Limb (tissue), 2 donors: Measurements from ENCODE around the gene PHC3.

Source experiments
- DNase-seq, 2 donors: peaks; one replicate each; pipeline ENCODE4 v3.0.0-alpha.2; 2016; ENCODE audit errors: extremely low spot score in 2 of 2

Gene PHC3

DNA sequence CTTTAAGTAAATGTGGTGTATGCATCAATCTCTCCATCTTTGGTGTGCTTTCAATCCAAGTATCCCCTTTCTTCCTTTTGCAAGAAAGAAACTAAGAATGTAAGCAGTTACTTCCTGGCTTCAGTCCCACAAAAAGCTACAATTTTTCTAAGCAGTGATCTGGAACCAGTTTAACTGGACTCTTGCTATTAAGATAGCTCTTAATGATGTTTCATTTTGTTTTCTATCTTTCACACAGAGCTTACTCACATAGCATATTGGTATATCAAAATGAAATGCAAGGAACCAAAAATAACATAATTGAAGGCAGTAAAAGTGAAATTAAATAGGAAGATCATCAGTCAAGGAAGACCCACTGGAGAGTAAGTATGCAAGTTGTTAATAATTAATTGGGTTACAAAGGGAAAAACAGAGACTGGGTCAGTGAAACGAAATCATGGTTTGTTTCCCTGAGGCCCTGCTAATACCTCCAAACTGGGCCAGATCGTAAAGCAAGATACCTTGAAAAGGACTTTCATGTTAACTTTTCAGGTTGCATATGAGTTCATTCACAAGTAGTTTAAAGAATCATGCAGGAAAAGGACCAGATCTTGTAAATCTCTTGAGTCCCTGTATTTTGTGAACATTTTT is 101.9 kb downstream of the PHC3 start:
- peak in 1 of 2 donors; percentile 2 for DNase-seq

DNA sequence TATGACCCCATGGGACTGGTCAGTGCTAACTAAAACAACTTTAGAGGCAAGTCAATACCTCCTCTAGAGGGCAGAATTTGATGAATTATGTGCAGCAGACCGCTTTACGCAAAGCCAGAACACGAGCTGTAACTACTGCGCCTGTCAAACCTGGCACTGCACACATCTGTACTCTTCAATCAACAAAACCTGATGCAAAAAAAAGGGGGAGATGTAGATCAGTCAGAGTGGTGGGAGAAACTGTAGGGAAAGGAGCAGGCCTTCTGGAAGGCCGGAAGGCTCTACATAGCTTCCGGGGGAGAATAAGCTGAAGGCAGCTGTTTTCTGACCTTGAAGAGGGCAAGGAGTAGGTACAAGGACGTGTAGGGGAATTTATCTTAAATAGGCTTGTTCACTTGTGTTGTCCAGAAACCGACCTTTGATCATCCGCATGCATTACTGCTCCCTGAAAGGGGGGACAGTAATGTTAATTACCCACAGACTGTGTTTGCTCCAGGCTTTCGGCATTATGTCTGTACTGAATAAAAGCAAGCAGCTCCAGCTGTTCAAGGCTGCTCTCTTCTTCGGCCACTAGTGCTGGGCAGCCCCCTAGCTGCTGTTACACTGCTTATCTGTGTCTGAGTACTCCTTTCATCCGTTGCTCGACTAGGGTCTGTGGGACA is 102.8 kb downstream of the PHC3 start:
- no peak for DNase-seq

DNA sequence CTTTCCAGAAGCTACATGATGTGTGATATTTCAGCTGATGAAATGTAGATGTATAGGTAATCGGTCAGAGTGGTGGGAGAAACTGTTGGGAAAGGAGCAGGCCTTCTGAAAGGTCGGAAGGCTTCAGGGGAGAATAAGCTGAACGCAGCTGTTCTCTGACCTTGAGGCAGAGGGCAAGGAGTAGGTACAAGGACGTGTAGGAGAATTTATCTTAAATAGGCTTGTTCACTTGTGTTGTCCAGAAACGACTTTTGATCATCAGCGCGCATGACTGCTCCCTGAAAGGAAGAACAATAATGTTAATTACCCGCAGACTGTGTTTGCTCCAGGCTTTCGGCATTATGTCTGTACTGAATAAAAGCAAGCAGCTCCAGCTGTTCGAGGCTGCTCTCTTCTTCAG is 104.2 kb downstream of the PHC3 start:
- no peak for DNase-seq

DNA sequence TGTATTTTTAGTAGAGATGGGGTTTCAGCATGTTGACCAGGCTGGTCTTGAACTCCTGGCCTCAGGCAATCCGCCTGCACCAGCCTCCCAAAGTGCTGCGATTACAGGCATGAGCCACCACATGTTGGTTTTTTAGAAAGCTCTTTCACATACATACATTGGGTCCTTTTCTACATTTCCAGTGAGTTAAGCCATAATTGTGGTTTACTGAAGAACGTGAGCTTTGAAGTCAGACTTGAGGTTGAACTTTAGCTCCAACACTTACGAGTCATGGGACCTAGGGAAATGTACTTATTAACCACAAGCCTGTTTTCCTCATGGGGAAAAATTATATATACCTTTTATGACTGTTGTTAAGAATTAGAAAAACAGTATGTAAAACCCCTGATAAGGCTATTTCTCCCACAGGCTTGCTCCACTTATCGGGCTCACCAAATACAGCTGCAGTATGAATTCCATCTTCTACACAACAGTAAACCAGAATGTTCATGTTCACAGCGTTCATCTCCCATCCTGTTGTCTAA is 104.8 kb downstream of the PHC3 start:
- DNase-seq = no peak

DNA sequence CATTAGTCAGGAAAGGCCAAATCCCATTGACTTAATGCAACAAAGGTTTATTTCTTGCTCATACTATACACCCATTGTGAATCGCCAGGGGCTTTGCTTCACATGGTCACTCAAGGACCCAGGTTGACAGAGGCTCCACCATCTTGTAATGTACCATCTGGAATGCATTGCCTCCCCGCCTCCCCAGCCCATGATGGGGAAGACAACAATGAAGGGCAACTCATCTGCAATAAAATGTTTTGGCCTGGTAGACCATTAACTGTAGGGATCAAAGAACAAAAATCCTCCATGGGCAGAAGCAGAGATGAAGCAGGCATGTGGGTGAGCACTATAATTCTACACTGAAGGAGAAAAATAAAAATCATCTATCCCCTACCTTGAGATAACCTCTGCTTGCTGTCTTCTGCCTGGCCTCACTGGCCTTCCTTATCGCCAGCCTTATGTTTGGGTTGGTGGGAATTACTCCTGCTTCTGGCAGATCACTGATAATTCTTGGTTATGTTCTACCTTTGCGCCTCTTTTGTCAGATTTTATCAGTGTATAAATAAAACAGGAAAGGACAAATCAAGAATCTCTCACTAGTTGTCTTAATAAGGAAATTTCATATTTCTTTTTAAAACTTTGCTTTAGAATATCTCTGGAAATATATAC is 106.0 kb downstream of the PHC3 start:
- DNase-seq = no peak

DNA sequence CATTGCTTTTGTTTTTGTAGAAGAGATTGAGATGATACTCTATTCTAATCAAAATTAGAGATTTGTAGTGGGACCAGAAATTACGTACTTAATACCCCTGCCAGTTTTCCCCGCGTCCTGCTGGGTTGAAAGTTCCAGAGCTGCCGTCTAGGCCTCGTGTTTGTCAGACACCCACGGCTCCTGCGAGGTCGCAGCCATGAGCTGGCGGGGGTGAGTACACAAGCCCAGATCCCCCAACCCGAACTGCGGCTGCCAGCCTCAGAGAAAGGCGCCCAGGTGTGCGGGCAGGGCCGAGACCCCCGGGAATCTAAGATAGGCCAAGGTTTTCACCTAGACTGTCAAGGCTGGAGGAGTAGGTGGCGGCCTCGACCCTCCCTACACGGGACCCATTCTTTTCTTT is 117.4 kb downstream of the PHC3 start:
- no peak for DNase-seq

- DNase-seq = no peak
These were observed 117.8 kb downstream of the PHC3 start for GRCh38 chr3:170063691-170064090.

GRCh38 chr3:170062769-170063168 is 118.8 kb downstream of the PHC3 start:
- DNase-seq = no peak

GRCh38 chr3:170062068-170062467 is 119.5 kb downstream of the PHC3 start:
- no peak for DNase-seq

DNA sequence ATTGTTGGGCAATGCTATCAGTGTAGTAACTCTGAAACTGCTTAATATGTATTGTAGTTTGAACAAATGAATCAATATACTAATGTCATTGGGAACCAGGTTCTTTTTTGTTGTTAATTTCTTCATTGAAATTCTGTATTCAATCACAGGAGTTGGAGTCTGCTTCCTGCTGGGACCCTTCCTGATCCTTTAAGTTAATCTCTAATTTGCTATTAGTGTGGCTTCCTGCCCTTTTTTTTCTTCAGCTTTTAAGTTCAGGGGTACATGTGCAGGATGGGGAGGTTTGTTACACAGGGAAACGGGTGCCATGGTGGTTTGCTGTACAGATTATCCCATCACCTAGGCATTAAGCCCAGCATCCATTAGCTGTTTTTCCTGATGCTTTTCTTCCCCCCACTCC is 122.1 kb downstream of the PHC3 start:
- DNase-seq = no peak

DNA sequence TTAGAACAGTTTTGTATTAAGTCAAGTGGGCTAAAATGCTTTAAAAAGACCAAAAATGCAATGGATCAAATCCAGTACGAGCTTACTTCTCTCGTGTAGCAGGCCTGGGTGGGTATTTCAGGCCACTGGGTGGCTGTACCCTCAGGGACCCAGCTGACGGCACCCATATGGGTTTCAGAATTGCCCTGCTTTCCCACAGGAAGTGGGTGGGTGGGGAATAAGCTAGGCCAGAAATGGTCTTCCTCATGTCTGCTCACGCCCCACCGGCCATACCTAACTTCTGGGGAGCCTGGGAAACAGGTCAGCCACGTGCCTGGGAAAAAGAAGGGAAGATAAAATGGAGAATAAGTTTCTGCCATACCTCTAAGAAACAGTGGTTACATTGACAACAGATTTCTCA is 123.4 kb downstream of the PHC3 start:
- DNase-seq = no peak

- DNase-seq = no peak
These were observed 124.0 kb downstream of the PHC3 start for GRCh38 chr3:170057550-170057949.

GRCh38 chr3:170056710-170057454 is 124.7 kb downstream of the PHC3 start:
- no peak for DNase-seq

DNA sequence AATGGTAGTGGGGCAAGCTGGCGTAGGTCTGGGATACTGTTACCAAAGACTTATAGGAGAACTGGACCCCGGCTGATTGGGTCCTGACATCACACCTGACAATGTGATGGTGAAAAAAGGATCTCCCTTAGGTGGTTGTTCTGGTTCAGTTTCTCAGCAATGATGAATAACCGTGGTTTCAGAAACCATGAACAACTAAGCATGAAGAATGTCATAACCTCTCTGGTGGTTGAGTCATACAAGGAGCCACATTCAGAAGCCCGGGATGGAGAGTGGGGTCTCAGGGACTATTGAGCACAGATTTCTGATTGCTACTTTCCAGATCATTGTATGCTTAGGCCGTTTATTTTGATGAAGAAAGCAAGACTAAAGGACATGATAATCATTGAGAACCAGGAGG is 126.3 kb downstream of the PHC3 start:
- DNase-seq = no peak

DNA sequence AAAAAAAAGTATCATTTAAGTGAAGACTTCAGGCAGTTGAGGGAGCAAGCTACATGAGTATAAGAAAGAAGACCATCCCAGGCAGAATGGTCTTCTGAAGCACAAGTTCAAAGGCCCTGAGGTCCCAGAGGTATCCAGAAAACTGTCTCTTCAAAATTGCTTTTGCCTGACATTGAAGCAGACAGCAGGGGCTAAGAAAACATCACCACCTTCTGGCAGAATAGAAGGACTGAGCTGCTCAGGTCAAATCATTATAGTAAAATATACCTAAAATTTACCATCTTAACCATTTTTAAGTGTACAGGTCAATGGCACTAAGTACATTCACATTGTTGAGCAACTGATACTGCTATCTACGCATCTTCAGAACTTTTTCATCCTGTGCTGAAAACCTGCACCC is 127.3 kb downstream of the PHC3 start:
- DNase-seq = no peak

GRCh38 chr3:170052398-170052797 is 129.1 kb downstream of the PHC3 start:
- DNase-seq = no peak

- no peak for DNase-seq
These were observed 130.8 kb downstream of the PHC3 start for GRCh38 chr3:170050753-170051152.

GRCh38 chr3:170049146-170050000 is 132.2 kb downstream of the PHC3 start:
- no peak for DNase-seq

GRCh38 chr3:170047133-170047404 is 134.5 kb downstream of the PHC3 start:
- DNase-seq = no peak

GRCh38 chr3:170046269-170047132 is 135.0 kb downstream of the PHC3 start:
- DNase-seq = no peak
